CD14-positive monocyte (primary cell): ENCODE measurements around the gene ZCCHC2. TPM values are rescaled to one million over a fixed set of nuclear protein-coding genes. Genes with fewer than 3 reads are reported as not detected.

Source experiments
- DNase-seq, 3 donors: peaks; one replicate each; pipeline ENCODE4 v3.0.0-alpha.2; 2011 to 2022
- H2AFZ ChIP-seq: 2 replicates; pipeline ENCODE4 v1.6.0; 2012; ENCODE audit warnings: mild to moderate bottlenecking, low read depth, low read length, inconsistent platforms; ENCODE audit not compliant: insufficient read depth, poor library complexity, severe bottlenecking
- H3K27ac ChIP-seq, 2 donors: 1 replicate in 1 of 2; 2 replicates in 1 of 2; pipeline ENCODE4 v1.5.1; 2012 to 2013; ENCODE audit warnings: low read length in 2 of 2, control low read depth in 1 of 2, inconsistent platforms in 1 of 2, low read depth in 1 of 2, mild to moderate bottlenecking in 1 of 2
- H3K27me3 ChIP-seq, 2 donors: one replicate each; pipeline versions ENCODE4 v1.6.0 to v1.6.1; 2011 to 2013; ENCODE audit warnings: low read length in 2 of 2; ENCODE audit not compliant: control insufficient read depth in 2 of 2, insufficient read depth in 2 of 2
- H3K36me3 ChIP-seq, 2 donors: replicated peaks in 1 of 2; 1 replicate in 1 of 2; 2 replicates in 1 of 2; pipeline versions ENCODE4 v1.5.1 to v1.6.1; 2012 to 2013; ENCODE audit warnings: low read length in 2 of 2, control low read depth in 1 of 2, inconsistent platforms in 1 of 2, mild to moderate bottlenecking in 1 of 2; ENCODE audit not compliant: insufficient read depth in 2 of 2, control insufficient read depth in 1 of 2
- H3K4me1 ChIP-seq, 2 donors: 1 replicate in 1 of 2; 2 replicates in 1 of 2; pipeline versions ENCODE4 v1.5.1 to v1.6.1; 2012 to 2013; ENCODE audit warnings: low read length in 2 of 2, control low read depth in 1 of 2, inconsistent platforms in 1 of 2, mild to moderate bottlenecking in 1 of 2, moderate library complexity in 1 of 2; ENCODE audit not compliant: insufficient read depth in 2 of 2, control insufficient read depth in 1 of 2
- H3K4me2 ChIP-seq: replicated peaks from 2 replicates; pipeline ENCODE3; 2012; ENCODE audit warnings: low read length, moderate library complexity, mild to moderate bottlenecking; ENCODE audit not compliant: poor library complexity, severe bottlenecking; ENCODE audit errors: extremely low read depth
- H3K4me3 ChIP-seq, 3 experiments: fragments of 200-600 bp in 1 of 3; sonication (generic) in 1 of 3; replicated peaks in 1 of 3; 1 replicate in 2 of 3; 2 replicates in 1 of 3; pipeline ENCODE4 v1.5.1; 2011 to 2013; ENCODE audit warnings: low read length in 3 of 3, mild to moderate bottlenecking in 3 of 3, control low read depth in 2 of 3, low read depth in 2 of 3, inconsistent platforms in 1 of 3, moderate library complexity in 1 of 3
- H3K79me2 ChIP-seq: 2 replicates; pipeline ENCODE4 v1.6.0; 2012; ENCODE audit warnings: mild to moderate bottlenecking, control low read depth, inconsistent platforms, low read length, moderate library complexity; ENCODE audit not compliant: insufficient read depth
- H3K9ac ChIP-seq: 2 replicates; pipeline ENCODE4 v1.6.0; 2017; ENCODE audit warnings: low read length, mild to moderate bottlenecking; ENCODE audit not compliant: insufficient read depth, poor library complexity, severe bottlenecking
- H3K9me3 ChIP-seq, 2 donors: replicated peaks in 1 of 2; 1 replicate in 1 of 2; 2 replicates in 1 of 2; pipeline versions ENCODE4 v1.5.1 to v1.6.1; 2012 to 2013; ENCODE audit warnings: low read length in 2 of 2, control low read depth in 1 of 2; ENCODE audit not compliant: control insufficient read depth in 1 of 2, insufficient read depth in 1 of 2
- H4K20me1 ChIP-seq: 2 replicates; pipeline ENCODE4 v1.6.0; 2012; ENCODE audit warnings: mild to moderate bottlenecking, low read length, control low read depth, moderate library complexity; ENCODE audit not compliant: insufficient read depth
- H3K27ac Mint-ChIP-seq, 7 donors: one replicate each; pipeline ENCODE4 v1.8.0; 2020; ENCODE audit warnings: mild to moderate bottlenecking in 7 of 7, mixed read lengths in 7 of 7, moderate library complexity in 6 of 7, inconsistent platforms in 2 of 7
- H3K27me3 Mint-ChIP-seq, 3 donors: one replicate each; pipeline ENCODE4 v1.8.0; 2021 to 2022; ENCODE audit warnings: low read depth in 3 of 3, mild to moderate bottlenecking in 3 of 3, mixed read lengths in 3 of 3, moderate library complexity in 3 of 3, inconsistent platforms in 1 of 3
- H3K36me3 Mint-ChIP-seq, 2 donors: one replicate each; pipeline ENCODE4 v1.8.0; 2020; ENCODE audit warnings: mixed read lengths in 2 of 2, inconsistent platforms in 1 of 2, mild to moderate bottlenecking in 1 of 2
- H3K4me1 Mint-ChIP-seq: one replicate; pipeline ENCODE4 v1.8.0; 2020; ENCODE audit warnings: mild to moderate bottlenecking, mixed read lengths
- H3K4me3 Mint-ChIP-seq, 2 donors: one replicate each; pipeline ENCODE4 v1.8.0; 2020; ENCODE audit warnings: mild to moderate bottlenecking in 2 of 2, mixed read lengths in 2 of 2, moderate library complexity in 1 of 2
- H3K9me3 Mint-ChIP-seq, 7 donors: one replicate each; pipeline ENCODE4 v1.8.0; 2020 to 2022; ENCODE audit warnings: mixed read lengths in 7 of 7, mild to moderate bottlenecking in 6 of 7, moderate library complexity in 6 of 7, inconsistent platforms in 2 of 7
- WGBS: methylation state at CpG from one replicate; pipeline ENCODE4 v1.1.5; 2013; ENCODE audit warnings: missing lambda C conversion rate; ENCODE audit not compliant: insufficient coverage; 5-methylcytosine and 5-hydroxymethylcytosine counted together
- intact Hi-C, 2 donors: fragments of 100-400 bp; cut with micrococcal nuclease; formaldehyde crosslinking; loops; one replicate each; pipeline versions ENCODE4 v1.15.0 to v1.15.1; 2023
- polyA plus RNA-seq, 3 donors: library from polyadenylated mRNA; depleted of rRNA in 1 of 3; unstranded in 2 of 3; stranded (reverse) in 1 of 3; fragments of 300-500 nt in 2 of 3; fragments of >200 nt in 1 of 3; fragmentation: Illumina TruSeq in 2 of 3; gene quantifications; 1 replicate in 2 of 3; 2 replicates in 1 of 3; pipeline ENCODE4 v1.2.3, GENCODE V29; 2012 to 2021
- TF ChIP-seq, protein P1 (sequence below): fragments of 200-600 bp; IDR thresholded peaks from one replicate; pipeline ENCODE4 v1.8.0; 2022; ENCODE audit warnings: antibody characterized with exemption, mild to moderate bottlenecking

ZCCHC2 gene
- polyA plus RNA-seq, 3 donors: 0.59 to 24.9 (median 0.71) TPM

- Histone ChIP-seq H3K27me3 (peaks cover 0 to 5% of the 10 kb centered on the region in 2 donors), H3K4me2 (peak overlapping the region; percentile 83), H4K20me1 (peaks cover 20% of the 10 kb centered on the region), H3K36me3 (no peaks in the 10 kb centered on the region), H3K4me3 (no peak overlapping the region), H3K9ac (no peak overlapping the region), H3K27ac (no peak overlapping the region), H3K4me1 (peaks cover 21 to 30% of the 10 kb centered on the region in 2 donors), H3K9me3 (no peaks in the 10 kb centered on the region), H2AFZ (no peak overlapping the region), H3K79me2 (peaks cover 33% of the 10 kb centered on the region)
- H3K4me1 Mint-ChIP-seq: peaks cover 28% of the 10 kb centered on the region
- H3K27ac Mint-ChIP-seq: no peak overlapping the region
- peaks cover 0 to 10% (median 4%) of the 10 kb centered on the region in 3 donors for H3K27me3 Mint-ChIP-seq
- intact Hi-C loops: loop anchor here (5.0 to 10.0 kb wide), 5 partner anchors 41 to 336 kb away; partner anchors contain the start of genes PIGN (in 2 of the 2) and RELCH (in 2 of the 2)
- H3K4me3 Mint-ChIP-seq: peak overlapping the region; percentile 20 to 97
- DNase-seq: no peak
- H3K9me3 Mint-ChIP-seq: peaks cover 0 to 2% (median 0%) of the 10 kb centered on the region in 7 donors
- peaks cover 2 to 9% of the 10 kb centered on the region in 2 donors for H3K36me3 Mint-ChIP-seq
- TF ChIP-seq, protein P1, sequence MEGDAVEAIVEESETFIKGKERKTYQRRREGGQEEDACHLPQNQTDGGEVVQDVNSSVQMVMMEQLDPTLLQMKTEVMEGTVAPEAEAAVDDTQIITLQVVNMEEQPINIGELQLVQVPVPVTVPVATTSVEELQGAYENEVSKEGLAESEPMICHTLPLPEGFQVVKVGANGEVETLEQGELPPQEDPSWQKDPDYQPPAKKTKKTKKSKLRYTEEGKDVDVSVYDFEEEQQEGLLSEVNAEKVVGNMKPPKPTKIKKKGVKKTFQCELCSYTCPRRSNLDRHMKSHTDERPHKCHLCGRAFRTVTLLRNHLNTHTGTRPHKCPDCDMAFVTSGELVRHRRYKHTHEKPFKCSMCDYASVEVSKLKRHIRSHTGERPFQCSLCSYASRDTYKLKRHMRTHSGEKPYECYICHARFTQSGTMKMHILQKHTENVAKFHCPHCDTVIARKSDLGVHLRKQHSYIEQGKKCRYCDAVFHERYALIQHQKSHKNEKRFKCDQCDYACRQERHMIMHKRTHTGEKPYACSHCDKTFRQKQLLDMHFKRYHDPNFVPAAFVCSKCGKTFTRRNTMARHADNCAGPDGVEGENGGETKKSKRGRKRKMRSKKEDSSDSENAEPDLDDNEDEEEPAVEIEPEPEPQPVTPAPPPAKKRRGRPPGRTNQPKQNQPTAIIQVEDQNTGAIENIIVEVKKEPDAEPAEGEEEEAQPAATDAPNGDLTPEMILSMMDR: no peak
- 83% methylated on average over 1 of the region's 4 CpGs for WGBS
Measured at GRCh38 chr18:62521082-62521481, 1.7 kb upstream of the ZCCHC2 start.

DNA sequence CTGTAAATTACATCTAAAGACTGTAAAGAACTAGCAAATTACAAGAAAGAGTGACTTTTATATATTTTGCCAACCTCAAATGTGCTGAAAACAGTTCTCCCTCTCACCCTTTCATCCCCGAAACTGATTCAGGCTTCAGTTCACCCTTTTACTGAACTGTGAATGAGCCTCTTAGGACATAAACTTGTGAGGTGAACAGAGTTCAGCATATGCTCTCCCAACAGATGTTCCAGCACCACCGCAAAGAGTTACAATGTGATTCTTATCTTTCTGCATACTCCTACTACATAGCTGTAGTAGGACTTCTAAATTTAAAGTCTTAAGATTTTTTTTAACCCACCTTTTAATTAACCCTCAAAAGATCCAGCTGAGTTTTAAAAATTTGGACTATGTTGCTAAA is 1.2 kb upstream of the ZCCHC2 start:
- Histone ChIP-seq H3K4me3 (peak overlapping the region; percentile 83 to 90 (median 88)), H3K9me3 (no peaks in the 10 kb centered on the region), H3K27me3 (peaks cover 0 to 5% of the 10 kb centered on the region in 2 donors), H3K36me3 (no peaks in the 10 kb centered on the region), H4K20me1 (peaks cover 20% of the 10 kb centered on the region), H3K27ac (no peak overlapping the region), H3K9ac (no peak overlapping the region), H2AFZ (peak overlapping the region; percentile 91), H3K79me2 (peaks cover 37% of the 10 kb centered on the region), H3K4me1 (peaks cover 22 to 32% of the 10 kb centered on the region in 2 donors), H3K4me2 (peak overlapping the region; percentile 83)
- Mint-ChIP-seq H3K4me1 (peaks cover 31% of the 10 kb centered on the region), H3K9me3 (peaks cover 0 to 2% (median 0%) of the 10 kb centered on the region in 7 donors), H3K36me3 (peaks cover 2 to 9% of the 10 kb centered on the region in 2 donors), H3K4me3 (peak overlapping the region; percentile 75 to 97), H3K27ac (peak overlapping the region in 1 of 7 donors; percentile 73), H3K27me3 (peaks cover 0 to 10% (median 4%) of the 10 kb centered on the region in 3 donors)
- 67% methylated on average over 1 of the region's 2 CpGs for WGBS
- no peak for DNase-seq
- TF ChIP-seq, protein P1: no peak
- intact Hi-C loops: loop anchor here (5.0 to 10.0 kb wide), 5 partner anchors 41 to 337 kb away; partner anchors contain the start of genes PIGN (in 2 of the 2) and RELCH (in 2 of the 2)
